ENCODE data around the gene RIMKLA.

RIMKLA gene

DNA sequence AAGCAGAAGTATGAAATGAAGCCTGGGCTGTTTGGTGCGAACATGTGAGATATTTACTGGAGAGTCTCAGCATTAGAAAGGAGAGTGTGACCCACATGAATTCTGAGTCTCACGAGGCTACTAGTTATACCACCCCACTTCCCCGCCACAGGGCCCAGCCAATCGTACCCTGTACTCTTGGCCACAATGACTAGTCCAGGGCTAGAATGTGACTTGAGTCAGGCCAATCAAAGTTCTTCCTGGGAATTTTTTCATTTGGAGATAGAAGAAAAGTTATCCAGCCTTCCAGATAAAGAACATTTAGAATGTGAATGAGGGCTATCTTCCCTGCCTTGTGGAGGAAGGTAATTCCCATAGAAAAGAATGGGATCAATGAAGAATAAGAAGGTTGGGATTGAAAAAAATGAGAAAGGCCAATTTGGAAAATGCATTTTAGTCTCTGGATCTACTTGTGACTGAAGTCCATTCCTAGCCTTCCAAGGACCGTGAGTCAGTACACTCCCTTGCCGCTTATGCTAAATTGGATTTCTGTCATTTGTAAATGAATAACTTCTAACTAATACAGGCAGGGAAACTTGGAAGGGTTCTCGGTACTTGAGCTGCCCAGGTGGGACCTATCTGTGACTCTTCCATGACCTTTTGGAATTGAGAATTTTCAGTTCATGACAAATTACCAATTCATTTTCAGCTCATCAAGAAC is 12.3 kb upstream of the RIMKLA start:
- no peak overlapping the region for H3K4me3 ChIP-seq (ENCODE audit: low read depth, low read length)
- DNase-seq (ENCODE audit: low read depth): no peak
- in situ Hi-C loops (cut with HindIII; ENCODE audit: low sequenced_read_pairs): no loop called here
- no peak for TF ChIP-seq CTCF (IDR thresholded peaks at IDR 0.05; ENCODE audit: low read depth, low read length, missing control alignments)

DNA sequence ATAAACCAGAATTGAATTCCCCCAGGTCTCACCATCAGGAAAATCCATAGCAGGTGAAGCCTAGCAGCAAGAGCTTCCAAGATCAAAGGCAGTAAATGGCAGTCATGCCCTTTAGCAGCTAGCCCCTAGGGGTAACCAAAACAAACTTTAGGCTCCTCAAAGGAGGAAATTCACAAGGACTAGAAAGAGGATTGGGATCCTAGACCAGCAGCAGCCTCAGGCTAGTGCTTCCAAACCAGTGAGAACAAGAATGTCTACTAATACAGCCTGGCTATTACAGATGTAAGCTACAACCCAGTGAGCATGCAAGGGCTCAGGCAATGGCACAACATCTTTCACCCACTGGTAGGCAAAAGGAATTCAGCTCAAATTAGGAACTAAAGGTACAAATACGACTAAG is 11.1 kb upstream of the RIMKLA start:
- no peak overlapping the region for H3K4me3 ChIP-seq (ENCODE audit: low read depth, low read length)
- in situ Hi-C loops (cut with HindIII; ENCODE audit: low sequenced_read_pairs): no loop called here
- no peak for DNase-seq (ENCODE audit: low read depth)
- no peak for TF ChIP-seq CTCF (IDR thresholded peaks at IDR 0.05; ENCODE audit: low read depth, low read length, missing control alignments)

DNA sequence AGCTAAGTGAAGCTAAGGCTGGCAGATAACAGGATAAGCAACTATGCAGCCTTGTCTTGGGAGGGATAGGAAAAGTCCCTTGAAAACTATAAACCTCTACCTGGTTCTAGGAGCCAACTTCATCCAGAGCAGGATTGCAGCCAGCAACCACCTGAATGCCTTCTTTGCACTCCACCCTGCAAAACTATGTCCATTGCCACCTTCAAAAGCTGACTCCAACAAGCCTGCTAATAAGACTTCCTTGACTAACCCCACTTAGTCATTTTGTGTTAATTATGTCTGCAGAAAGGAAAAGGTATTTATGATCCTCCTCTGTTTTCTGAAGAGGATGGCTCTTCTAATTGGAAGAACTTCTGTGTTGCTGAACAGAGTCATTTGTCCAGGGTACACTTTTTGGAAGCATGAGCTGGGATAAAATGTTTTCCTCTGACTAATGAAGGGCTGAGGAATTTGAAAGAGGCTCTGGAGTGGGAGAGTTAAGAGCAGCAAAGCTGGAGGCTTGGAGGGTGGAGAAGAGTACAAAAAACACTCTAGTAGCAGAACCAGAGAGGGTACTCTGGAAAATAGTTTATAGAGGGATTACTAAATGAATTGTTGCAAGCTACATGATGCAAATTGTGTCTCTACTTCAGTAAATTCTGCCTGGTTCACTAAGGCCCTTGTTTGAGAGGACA is 9.6 kb upstream of the RIMKLA start:
- in situ Hi-C loops (cut with HindIII; ENCODE audit: low sequenced_read_pairs): no loop called here
- no peak for TF ChIP-seq CTCF (IDR thresholded peaks at IDR 0.05; ENCODE audit: low read depth, low read length, missing control alignments)
- DNase-seq (ENCODE audit: low read depth): no peak
- no peak overlapping the region for H3K4me3 ChIP-seq (ENCODE audit: low read depth, low read length)

- no peak overlapping the region for H3K4me3 ChIP-seq (ENCODE audit: low read depth, low read length)
- no peak for TF ChIP-seq CTCF (IDR thresholded peaks at IDR 0.05; ENCODE audit: low read depth, low read length, missing control alignments)
- in situ Hi-C loops (cut with HindIII; ENCODE audit: low sequenced_read_pairs): no loop called here
Measured at GRCh38 chr1:42372796-42373195, 7.8 kb upstream of the RIMKLA start.

GRCh38 chr1:42379794-42380585 is 602 bp upstream of the RIMKLA start:
- peak overlapping the region; percentile 30 for H3K4me3 ChIP-seq (ENCODE audit: low read depth, low read length)
- in situ Hi-C loops (cut with HindIII; ENCODE audit: low sequenced_read_pairs): no loop called here
- DNase-seq (ENCODE audit: low read depth): peak; percentile 11
- no peak for TF ChIP-seq CTCF (IDR thresholded peaks at IDR 0.05; ENCODE audit: low read depth, low read length, missing control alignments)

More at GRCh38 chr1:42372796-42373195, 7.8 kb upstream of the RIMKLA start:
- no peak for DNase-seq (ENCODE audit: low read depth)

GRCh38 chr1:42381280-42381673 is 685 bp downstream of the RIMKLA start:
- DNase-seq (ENCODE audit: low read depth): no peak
- H3K4me3 ChIP-seq (ENCODE audit: low read depth, low read length): peak overlapping the region; percentile 30
- TF ChIP-seq CTCF (IDR thresholded peaks at IDR 0.05; ENCODE audit: low read depth, low read length, missing control alignments): no peak
- in situ Hi-C loops (cut with HindIII; ENCODE audit: low sequenced_read_pairs): no loop called here
